GM13976 (cell line): ENCODE measurements around the gene DAPK2.
"Not testable (repeated sequence)": the region's sequence is repeated elsewhere in the genome, so short reads cannot be mapped to it uniquely, and the experiment has no call there.

ENCODE experiments used
- DNase-seq: peaks from one replicate; pipeline ENCODE4 v3.0.0; 2012; ENCODE audit warnings: low spot score
- in situ Hi-C: fragments of 300-500 bp; cut with MboI; formaldehyde crosslinking; loops from one replicate; pipeline ENCODE4 v1.12.0; 2022; ENCODE audit warnings: low sequenced_read_pairs, mixed read lengths, inconsistent platforms; ENCODE audit not compliant: unreplicated experiment
- TF ChIP-seq, protein P1 (sequence below): IDR thresholded peaks from 2 replicates; pipeline ENCODE4 v1.5.1; 2012; ENCODE audit warnings: borderline replicate concordance, mild to moderate bottlenecking; ENCODE audit not compliant: insufficient read depth; ENCODE audit errors: extremely low read depth, missing control alignments, control extremely low read depth

The DAPK2 gene

GRCh38 chr15:64089543-64090280, 43.4 kb upstream of the DAPK2 start:
- DNase-seq: peak; percentile 59
- in situ Hi-C loops: no loop called here
- TF ChIP-seq, protein P1, sequence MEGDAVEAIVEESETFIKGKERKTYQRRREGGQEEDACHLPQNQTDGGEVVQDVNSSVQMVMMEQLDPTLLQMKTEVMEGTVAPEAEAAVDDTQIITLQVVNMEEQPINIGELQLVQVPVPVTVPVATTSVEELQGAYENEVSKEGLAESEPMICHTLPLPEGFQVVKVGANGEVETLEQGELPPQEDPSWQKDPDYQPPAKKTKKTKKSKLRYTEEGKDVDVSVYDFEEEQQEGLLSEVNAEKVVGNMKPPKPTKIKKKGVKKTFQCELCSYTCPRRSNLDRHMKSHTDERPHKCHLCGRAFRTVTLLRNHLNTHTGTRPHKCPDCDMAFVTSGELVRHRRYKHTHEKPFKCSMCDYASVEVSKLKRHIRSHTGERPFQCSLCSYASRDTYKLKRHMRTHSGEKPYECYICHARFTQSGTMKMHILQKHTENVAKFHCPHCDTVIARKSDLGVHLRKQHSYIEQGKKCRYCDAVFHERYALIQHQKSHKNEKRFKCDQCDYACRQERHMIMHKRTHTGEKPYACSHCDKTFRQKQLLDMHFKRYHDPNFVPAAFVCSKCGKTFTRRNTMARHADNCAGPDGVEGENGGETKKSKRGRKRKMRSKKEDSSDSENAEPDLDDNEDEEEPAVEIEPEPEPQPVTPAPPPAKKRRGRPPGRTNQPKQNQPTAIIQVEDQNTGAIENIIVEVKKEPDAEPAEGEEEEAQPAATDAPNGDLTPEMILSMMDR: no peak

DNA sequence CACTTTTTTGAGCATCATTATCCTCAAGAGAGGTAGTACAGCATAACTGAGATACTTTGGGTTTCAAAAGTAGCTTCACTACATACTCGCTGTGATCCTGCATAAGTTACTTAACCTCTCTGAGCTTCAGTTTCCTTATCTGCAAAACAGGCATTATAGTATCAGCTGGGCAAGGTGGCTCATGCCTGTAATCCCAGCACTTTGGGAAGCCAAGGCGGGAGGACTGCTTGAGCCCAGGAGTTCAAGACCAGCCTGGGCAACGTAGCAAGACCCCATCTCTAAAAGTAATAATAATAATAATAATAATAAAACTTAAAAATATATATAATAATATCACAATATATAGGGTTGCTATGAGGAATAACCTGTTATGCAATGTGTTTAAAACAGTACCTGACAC, 36.5 kb upstream of the DAPK2 start:
- DNase-seq: no peak
- TF ChIP-seq, protein P1: no peak
- in situ Hi-C loops: no loop called here

GRCh38 chr15:64073496-64073895, 27.2 kb upstream of the DAPK2 start:
- in situ Hi-C loops: loop anchor here (25.0 kb wide), 1 partner anchor 611 kb away; no protein-coding TSS in a partner anchor
- DNase-seq: not testable (repeated sequence)

GRCh38 chr15:64072812-64073211, 26.5 kb upstream of the DAPK2 start:
- no peak for DNase-seq
- TF ChIP-seq, protein P1: no peak
- in situ Hi-C loops: loop anchor here (25.0 kb wide), 1 partner anchor 611 kb away; no protein-coding TSS in a partner anchor

DNA sequence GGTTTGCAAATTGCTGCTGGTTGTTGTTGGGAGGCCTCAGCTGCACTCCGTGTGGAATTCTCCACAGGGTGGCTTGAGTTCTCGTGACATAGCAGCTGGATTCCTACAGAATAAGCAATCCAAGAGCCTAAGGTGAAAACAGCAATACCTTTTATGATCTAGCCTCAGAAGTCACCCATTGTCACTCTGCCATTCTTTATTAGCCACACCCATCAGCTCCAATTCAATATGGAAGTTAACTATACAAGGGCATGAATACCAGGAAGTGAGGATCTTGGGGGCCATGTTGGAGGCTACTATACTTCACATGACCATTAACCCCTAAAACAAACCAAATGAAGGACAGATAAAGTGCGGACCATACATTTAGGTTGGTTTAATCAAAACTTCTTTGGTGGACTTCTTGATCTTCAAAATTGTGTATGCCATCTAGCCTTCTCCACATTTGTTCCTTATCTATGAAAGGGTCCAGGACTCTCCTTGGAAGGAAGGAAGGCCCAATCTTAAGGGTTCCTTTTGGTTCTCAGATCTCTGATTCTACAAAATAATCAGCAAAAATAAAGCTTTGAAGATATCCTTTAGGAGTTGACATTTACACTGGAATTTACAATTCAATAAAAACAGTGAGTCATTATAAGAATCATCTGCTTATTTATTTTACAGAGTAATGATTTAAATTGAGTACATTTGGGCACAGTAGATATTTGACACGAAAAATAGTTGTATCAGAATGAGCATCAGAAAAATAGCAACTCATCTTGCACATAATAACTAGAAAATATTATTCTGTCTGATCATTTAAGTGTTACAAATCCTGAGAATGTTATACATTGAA, 25.9 kb upstream of the DAPK2 start:
- in situ Hi-C loops: loop anchor here (25.0 kb wide), 1 partner anchor 610 kb away; no protein-coding TSS in a partner anchor
- TF ChIP-seq, protein P1: no peak
- no peak for DNase-seq

DNA sequence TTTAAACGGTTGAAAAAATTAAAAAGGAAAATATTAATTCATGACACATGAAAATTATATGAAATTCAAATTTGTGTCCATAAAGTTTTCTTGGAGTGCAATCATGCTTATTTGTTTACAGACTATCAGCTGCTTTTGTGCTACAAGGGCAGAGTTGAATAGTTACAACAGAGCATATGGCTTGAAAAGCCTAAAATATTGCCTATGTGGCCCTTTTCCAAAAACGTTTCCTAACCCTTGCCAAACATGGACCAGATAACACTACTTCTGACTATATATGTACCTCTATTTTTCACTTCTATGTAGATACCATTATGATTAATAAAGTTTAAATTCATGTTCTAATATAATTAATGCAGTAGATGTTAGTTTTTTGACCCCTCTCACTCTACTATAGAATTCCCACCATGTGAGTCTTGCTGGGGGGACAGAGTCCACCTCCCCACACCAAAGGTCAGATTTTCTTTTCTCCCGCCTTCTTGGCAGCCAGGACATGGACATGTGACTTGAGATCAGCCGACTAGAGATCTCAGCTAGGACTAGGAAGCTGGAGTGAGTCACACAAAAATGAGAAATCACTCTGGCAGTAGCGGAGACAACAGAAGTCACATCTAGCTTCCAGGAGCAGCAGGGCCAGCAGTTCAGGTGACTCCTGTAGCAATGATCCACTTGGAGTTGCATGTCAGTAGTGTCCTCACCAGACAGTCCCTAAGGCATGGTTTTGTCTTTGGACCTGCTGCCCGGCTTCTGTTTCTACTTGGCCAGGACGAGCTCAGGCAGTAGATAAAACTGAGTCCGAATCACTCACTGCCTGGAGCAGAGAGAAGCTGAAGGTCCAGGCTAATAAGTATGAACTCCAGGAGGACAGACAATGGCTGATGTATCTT, 24.9 kb upstream of the DAPK2 start:
- no peak for DNase-seq
- in situ Hi-C loops: loop anchor here (25.0 kb wide), 1 partner anchor 609 kb away; no protein-coding TSS in a partner anchor
- TF ChIP-seq, protein P1: no peak
